Lung microvascular endothelial cell (primary cell): Measurements from ENCODE around the gene TEAD3. TPM values are rescaled to one million over a fixed set of nuclear protein-coding genes. Genes with fewer than 3 reads are reported as not detected.

Source experiments
- DNase-seq, 2 donors: peaks; one replicate each; pipeline versions ENCODE4 v3.0.0 to v3.0.0-alpha.2; 2010; ENCODE audit warnings: low read depth in 2 of 2
- total RNA-seq: library from RNA; depleted of rRNA; stranded (reverse); fragments of >200 nt; gene quantifications from 2 replicates; pipeline ENCODE4 v1.2.1, GENCODE V29; 2014

Gene TEAD3
- total RNA-seq, 1 donor from 2014 or later = 0.20 TPM

GRCh38 chr6:35492258-35492973, 4.5 kb downstream of the TEAD3 start:
- DNase-seq = no peak

GRCh38 chr6:35491558-35492257, 5.2 kb downstream of the TEAD3 start:
- no peak for DNase-seq

GRCh38 chr6:35490821-35491557, 5.9 kb downstream of the TEAD3 start:
- DNase-seq = no peak

GRCh38 chr6:35489995-35490791, 6.7 kb downstream of the TEAD3 start:
- no peak for DNase-seq

- DNase-seq = no peak
These were observed 7.8 kb downstream of the TEAD3 start for GRCh38 chr6:35489066-35489465.

GRCh38 chr6:35488517-35488862, 8.4 kb downstream of the TEAD3 start:
- no peak for DNase-seq

- no peak for DNase-seq
These were observed 9.0 kb downstream of the TEAD3 start for GRCh38 chr6:35487658-35488516.

- no peak for DNase-seq
These were observed 10.6 kb downstream of the TEAD3 start for GRCh38 chr6:35486005-35486925.

GRCh38 chr6:35485402-35485877, 11.4 kb downstream of the TEAD3 start:
- no peak for DNase-seq

- DNase-seq = peak in 1 of 2 donors; percentile 45
These were observed 11.9 kb downstream of the TEAD3 start for GRCh38 chr6:35484921-35485392.

- no peak for DNase-seq
These were observed 12.8 kb downstream of the TEAD3 start for GRCh38 chr6:35483893-35484645.

GRCh38 chr6:35483490-35483889, 13.4 kb downstream of the TEAD3 start:
- DNase-seq = no peak

GRCh38 chr6:35483062-35483461, 13.8 kb downstream of the TEAD3 start:
- DNase-seq = no peak

- DNase-seq = no peak
These were observed 15.7 kb downstream of the TEAD3 start for GRCh38 chr6:35481226-35481625.

- DNase-seq = no peak
These were observed 16.7 kb downstream of the TEAD3 start for GRCh38 chr6:35480176-35480575.

- no peak for DNase-seq
These were observed 18.6 kb downstream of the TEAD3 start for GRCh38 chr6:35478259-35478658.

GRCh38 chr6:35477551-35478179, 19.2 kb downstream of the TEAD3 start:
- no peak for DNase-seq

- DNase-seq = no peak
These were observed 19.9 kb downstream of the TEAD3 start for GRCh38 chr6:35477028-35477427.
